ENCODE data around the gene OR5K4. TPM values are rescaled to one million over a fixed set of nuclear protein-coding genes. Genes with fewer than 3 reads are reported as not detected.

The OR5K4 gene
- total RNA-seq (2014; rRNA removed; shearing (Covaris generic)) (not detected in 2 replicates), polyA plus RNA-seq (2016; fragmentation: Nextera tagmentation; extraction: Ambion mirVana) (not detected in 2 replicates)
- long read RNA-seq: 0 reads

- H3K36me3 Mint-ChIP-seq (ENCODE audit: low read depth): no peaks in the 10 kb centered on the region
- H3K4me1 Mint-ChIP-seq: no peaks in the 10 kb centered on the region
- H3K36me3 ChIP-seq (ENCODE audit: insufficient read depth): no peaks in the 10 kb centered on the region
- H3K9me2 ChIP-seq (ENCODE audit: insufficient read depth): no peaks in the 10 kb centered on the region
- no peak within 1 kb of the TSS for H3K27ac Mint-ChIP-seq
- 0 out of 2 replicates have a peak, but pooled peaks cover 4% of the 10 kb centered on the region for H3K4me1 ChIP-seq (ENCODE audit: insufficient read depth)
- no peak within 1 kb of the TSS for H3K27ac ChIP-seq (ENCODE audit: low read depth)
- DNase-seq (ENCODE audit: low spot score) (no peak), ATAC-seq (no peak)
- H3K4me2 ChIP-seq: no peak within 1 kb of the TSS
- no peak within 1 kb of the TSS for H3K4me3 ChIP-seq
- H3K27me3 ChIP-seq (ENCODE audit: insufficient read depth): no peaks in the 10 kb centered on the region
- no peak within 1 kb of the TSS for H3K4me3 Mint-ChIP-seq
- TF ChIP-seq ZNF462 (CRISPR knock-in tag; IDR thresholded peaks at IDR 0.05): no peak
- TF ChIP-seq NANOG (IDR thresholded peaks at IDR 0.05; ENCODE audit: borderline replicate concordance): no peak
- no peak for TF ChIP-seq POLR2AphosphoS5 (IDR thresholded peaks at IDR 0.05; ENCODE audit: low read depth)
- no peak for TF ChIP-seq REST (IDR thresholded peaks at IDR 0.05; ENCODE audit: unreplicated experiment)
- TF ChIP-seq ZNF331 (CRISPR knock-in tag; IDR thresholded peaks at IDR 0.05; ENCODE audit: low read depth): no peak
- no peak for TF ChIP-seq EZH2phosphoT487 (IDR thresholded peaks at IDR 0.05; ENCODE audit: unreplicated experiment)
- no peak for TF ChIP-seq CREB1 (CRISPR knock-in tag; IDR thresholded peaks at IDR 0.05; ENCODE audit: low read depth)
- H3F3A ChIP-seq (replicated peaks; ENCODE audit: low read depth): no peaks in the 10 kb centered on the region
- H2AFZ ChIP-seq: no peak within 1 kb of the TSS
- H4K20me1 ChIP-seq (replicated peaks; ENCODE audit: insufficient read depth): no peaks in the 10 kb centered on the region
- H3K9me3 Mint-ChIP-seq: peaks cover 4% of the 10 kb centered on the region
- no peaks in the 10 kb centered on the region for H3K79me2 ChIP-seq (replicated peaks; ENCODE audit: insufficient read depth)
- no peaks in the 10 kb centered on the region for H3K27me3 Mint-ChIP-seq (ENCODE audit: insufficient read depth, low read depth, poor library complexity)
These were observed at the start of gene OR5K4 for GRCh38 chr3:98353554-98353953. TSS of gene OR5K4 (plus strand) at chr3:98353854. CDS start at chr3:98353854, 0 bp downstream.
